Activated B cell treated with CpG ODN at 0.5 μM for 24 hours (primary cell): ENCODE data around the gene ALDH1A2. TPM values are rescaled to one million over a fixed set of nuclear protein-coding genes. Genes with fewer than 3 reads are reported as not detected.

Source experiments
- ATAC-seq: fragments of 200-7000 bp; cut with Tn5 transposase; one replicate; pipeline ENCODE4 v1.10.0; 2021; ENCODE audit warnings: low read depth, mild to moderate bottlenecking, moderate library complexity
- CTCF ChIA-PET: fragments of 350-600 bp; sonication (Branson Sonifier 250); formaldehyde crosslinking; loops from one replicate; lab custom pipeline; 2021; ENCODE audit warnings: antibody characterized with exemption; lab: Charles Lee
- POLR2A ChIA-PET: fragments of 350-600 bp; sonication (Branson Sonifier 250); formaldehyde crosslinking; loops from one replicate; lab custom pipeline; 2021; ENCODE audit warnings: antibody characterized with exemption; lab: Charles Lee
- DNase-seq: peaks from one replicate; pipeline ENCODE4 v3.0.0; 2022
- H3K27ac Mint-ChIP-seq: one replicate; pipeline ENCODE4 v1.8.0; 2020; ENCODE audit warnings: mixed read lengths
- H3K27me3 Mint-ChIP-seq: one replicate; pipeline ENCODE4 v1.8.0; 2021; ENCODE audit warnings: mixed read lengths
- H3K36me3 Mint-ChIP-seq: one replicate; pipeline ENCODE4 v1.8.0; 2021; ENCODE audit warnings: low read depth, mixed read lengths
- H3K4me1 Mint-ChIP-seq: one replicate; pipeline ENCODE4 v1.8.0; 2021; ENCODE audit warnings: mixed read lengths
- H3K4me3 Mint-ChIP-seq: one replicate; pipeline ENCODE4 v1.8.0; 2020; ENCODE audit warnings: mild to moderate bottlenecking, mixed read lengths
- H3K9me3 Mint-ChIP-seq: one replicate; pipeline ENCODE4 v1.8.0; 2020; ENCODE audit warnings: mixed read lengths
- intact Hi-C: fragments of 100-400 bp; cut with micrococcal nuclease; formaldehyde crosslinking; loops from one replicate; pipeline ENCODE4 v1.15.1; 2024
- total RNA-seq: library from RNA; stranded (reverse); gene quantifications from 2 replicates; pipeline ENCODE4 v1.2.3, GENCODE V29; 2022
- TF ChIP-seq, protein P1 (sequence below): fragments of 200-600 bp; IDR thresholded peaks from one replicate; pipeline ENCODE4 v1.8.0; 2022; ENCODE audit warnings: antibody characterized with exemption, mild to moderate bottlenecking

The ALDH1A2 gene
- total RNA-seq, 1 donor from 2014 or later = not detected

DNA sequence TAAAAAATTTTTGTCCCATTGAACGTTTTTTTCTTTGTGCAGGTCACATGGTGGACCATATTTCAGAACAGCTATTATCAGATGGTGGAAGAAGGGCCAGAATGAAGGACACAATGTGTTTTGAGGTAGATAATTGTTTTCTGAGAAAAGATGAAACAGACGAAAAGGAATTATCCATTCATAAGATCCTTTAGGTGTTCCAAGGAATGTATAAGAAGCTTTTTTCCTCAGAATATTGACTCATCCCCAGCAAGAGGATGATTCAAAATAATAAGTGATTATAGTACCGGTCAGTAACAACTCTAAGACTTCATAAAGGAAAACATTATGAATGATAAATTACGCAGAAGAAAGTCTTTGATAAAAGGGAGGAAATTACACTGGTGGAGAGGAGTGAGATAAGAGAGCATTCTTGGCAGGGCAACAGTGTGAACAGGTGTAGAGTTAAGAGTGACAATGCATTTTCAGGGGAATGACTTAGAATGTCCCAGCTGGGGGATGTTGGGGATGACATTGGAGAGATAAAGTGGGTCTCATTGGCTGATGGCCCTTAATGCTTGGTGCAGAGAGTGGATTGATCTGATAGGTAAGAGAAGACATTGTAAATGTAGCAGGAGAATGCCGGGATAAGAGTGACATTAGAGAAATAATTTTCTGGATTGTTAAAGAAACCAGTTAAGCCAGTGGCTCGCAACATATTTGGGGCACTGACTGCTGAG is 45.6 kb upstream of the ALDH1A2 start:
- Mint-ChIP-seq H3K27me3 (peaks cover 17% of the 10 kb centered on the region), H3K9me3 (no peaks in the 10 kb centered on the region), H3K27ac (no peak overlapping the region), H3K4me3 (no peak overlapping the region), H3K36me3 (no peaks in the 10 kb centered on the region), H3K4me1 (no peaks in the 10 kb centered on the region)
- ChIA-PET CTCF (no interaction called here), POLR2A (no interaction called here)
- intact Hi-C loops = no loop called here
- DNase-seq = no peak
- ATAC-seq = no peak
- TF ChIP-seq, protein P1, sequence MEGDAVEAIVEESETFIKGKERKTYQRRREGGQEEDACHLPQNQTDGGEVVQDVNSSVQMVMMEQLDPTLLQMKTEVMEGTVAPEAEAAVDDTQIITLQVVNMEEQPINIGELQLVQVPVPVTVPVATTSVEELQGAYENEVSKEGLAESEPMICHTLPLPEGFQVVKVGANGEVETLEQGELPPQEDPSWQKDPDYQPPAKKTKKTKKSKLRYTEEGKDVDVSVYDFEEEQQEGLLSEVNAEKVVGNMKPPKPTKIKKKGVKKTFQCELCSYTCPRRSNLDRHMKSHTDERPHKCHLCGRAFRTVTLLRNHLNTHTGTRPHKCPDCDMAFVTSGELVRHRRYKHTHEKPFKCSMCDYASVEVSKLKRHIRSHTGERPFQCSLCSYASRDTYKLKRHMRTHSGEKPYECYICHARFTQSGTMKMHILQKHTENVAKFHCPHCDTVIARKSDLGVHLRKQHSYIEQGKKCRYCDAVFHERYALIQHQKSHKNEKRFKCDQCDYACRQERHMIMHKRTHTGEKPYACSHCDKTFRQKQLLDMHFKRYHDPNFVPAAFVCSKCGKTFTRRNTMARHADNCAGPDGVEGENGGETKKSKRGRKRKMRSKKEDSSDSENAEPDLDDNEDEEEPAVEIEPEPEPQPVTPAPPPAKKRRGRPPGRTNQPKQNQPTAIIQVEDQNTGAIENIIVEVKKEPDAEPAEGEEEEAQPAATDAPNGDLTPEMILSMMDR = no peak

DNA sequence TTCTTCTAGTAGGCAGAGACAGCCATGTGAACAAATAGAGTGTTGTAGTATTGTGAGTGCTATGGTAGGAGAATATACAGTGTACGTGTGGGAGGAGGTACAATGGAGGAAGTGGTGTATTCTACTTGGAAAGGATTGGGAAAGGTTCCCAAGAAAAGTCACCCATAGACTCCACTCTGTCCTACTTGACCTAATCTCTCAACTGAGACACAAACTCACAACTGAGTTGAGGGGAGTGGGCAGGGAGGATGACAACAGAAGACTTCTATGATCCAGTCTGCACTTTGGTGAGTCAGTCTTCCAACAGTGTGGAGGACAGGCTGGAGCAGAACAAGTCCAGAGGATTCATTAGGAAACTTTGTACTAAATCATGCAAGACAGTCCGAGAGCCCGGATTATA is 43.9 kb upstream of the ALDH1A2 start:
- H3K27me3 Mint-ChIP-seq = peaks cover 18% of the 10 kb centered on the region
- no peak for ATAC-seq
- intact Hi-C loops = no loop called here
- no peak for DNase-seq
- TF ChIP-seq, protein P1 = no peak
- H3K36me3 Mint-ChIP-seq = no peaks in the 10 kb centered on the region
- H3K9me3 Mint-ChIP-seq = no peaks in the 10 kb centered on the region
- H3K4me3 Mint-ChIP-seq = no peak overlapping the region
- H3K27ac Mint-ChIP-seq = no peak overlapping the region
- H3K4me1 Mint-ChIP-seq = no peaks in the 10 kb centered on the region
- CTCF ChIA-PET = no interaction called here
- POLR2A ChIA-PET = no interaction called here

DNA sequence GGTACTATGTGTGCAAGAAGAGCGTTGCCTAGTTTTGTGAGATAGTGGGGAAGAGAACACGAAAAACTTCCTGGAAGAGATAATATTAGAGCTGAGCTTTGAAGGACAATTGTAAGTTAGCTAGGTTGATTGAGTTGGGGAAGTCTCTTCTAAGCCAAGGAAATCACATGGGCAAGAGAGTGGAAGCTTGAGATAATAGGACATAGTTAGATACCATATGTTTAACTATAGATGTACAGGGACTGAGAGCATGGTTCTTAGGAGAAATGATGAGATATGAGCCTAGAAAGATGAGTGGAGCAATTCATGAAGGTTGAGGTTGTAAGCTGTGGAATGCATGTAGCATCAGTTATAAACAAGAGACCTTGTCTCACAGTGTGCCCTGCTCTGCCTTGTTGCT is 42.6 kb upstream of the ALDH1A2 start:
- DNase-seq (no peak), ATAC-seq (no peak)
- Mint-ChIP-seq H3K36me3 (no peaks in the 10 kb centered on the region), H3K27me3 (peaks cover 18% of the 10 kb centered on the region), H3K9me3 (no peaks in the 10 kb centered on the region), H3K4me1 (no peaks in the 10 kb centered on the region), H3K27ac (no peak overlapping the region), H3K4me3 (no peak overlapping the region)
- POLR2A ChIA-PET = no interaction called here
- intact Hi-C loops = no loop called here
- CTCF ChIA-PET = no interaction called here
- TF ChIP-seq, protein P1 = no peak

GRCh38 chr15:58103482-58103881 is 38.0 kb upstream of the ALDH1A2 start:
- H3K36me3 Mint-ChIP-seq = no peaks in the 10 kb centered on the region
- H3K4me3 Mint-ChIP-seq = no peak overlapping the region
- H3K27me3 Mint-ChIP-seq = peaks cover 17% of the 10 kb centered on the region
- ChIA-PET POLR2A (no interaction called here), CTCF (no interaction called here)
- no peak for ATAC-seq
- no peak for DNase-seq
- H3K4me1 Mint-ChIP-seq = no peaks in the 10 kb centered on the region
- intact Hi-C loops = no loop called here
- H3K9me3 Mint-ChIP-seq = no peaks in the 10 kb centered on the region
- no peak overlapping the region for H3K27ac Mint-ChIP-seq
- TF ChIP-seq, protein P1 = no peak

DNA sequence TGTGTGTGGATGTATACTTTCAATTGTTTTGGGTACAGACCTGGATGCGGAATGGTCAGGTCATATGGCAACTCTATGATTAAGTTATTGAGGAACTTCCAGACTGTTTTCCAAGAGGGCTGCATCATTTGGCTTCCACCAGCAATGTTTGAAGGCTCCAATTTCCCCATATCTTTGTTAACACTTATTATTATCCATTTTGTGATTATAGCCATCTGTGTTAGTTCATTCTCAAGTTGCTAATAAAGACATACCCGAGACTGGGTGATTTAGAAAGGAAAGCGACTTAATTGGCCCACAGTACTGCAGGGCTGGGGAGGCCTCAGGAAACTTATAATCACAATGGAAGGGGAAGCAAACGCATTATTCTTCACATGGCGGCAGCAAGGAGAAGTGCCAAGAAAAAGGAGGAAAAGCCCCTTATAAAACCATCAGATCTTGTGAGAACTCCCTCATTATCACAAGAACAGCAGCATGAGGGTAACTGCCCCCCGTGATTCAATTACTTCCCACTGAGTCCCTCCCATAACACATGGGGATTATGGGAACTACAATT is 31.1 kb upstream of the ALDH1A2 start:
- no peak for DNase-seq
- no peak for ATAC-seq
- TF ChIP-seq, protein P1 = no peak
- Mint-ChIP-seq H3K27me3 (peaks cover 6% of the 10 kb centered on the region), H3K9me3 (peaks cover 2% of the 10 kb centered on the region), H3K27ac (no peak overlapping the region), H3K36me3 (no peaks in the 10 kb centered on the region), H3K4me3 (no peak overlapping the region), H3K4me1 (no peaks in the 10 kb centered on the region)
- intact Hi-C loops = no loop called here
- CTCF ChIA-PET = no interaction called here
- POLR2A ChIA-PET = no interaction called here
